Measurements from ENCODE around the gene SIRPB1.
A peak's percentile ranks its signal among the peaks of the same experiment; 100 is the strongest.
"Not testable (repeated sequence)": the region's sequence is repeated elsewhere in the genome, so short reads cannot be mapped to it uniquely, and the experiment has no call there.

SIRPB1 gene

GRCh38 chr20:1619861-1620444 is at the start of gene SIRPB1:
Gene SIRPB1, minus strand, starts transcription at chr20:1620009. Its CDS starts 65 bp downstream, at chr20:1619944.
- DNase-seq (ENCODE audit: low read depth) = no peak

DNA sequence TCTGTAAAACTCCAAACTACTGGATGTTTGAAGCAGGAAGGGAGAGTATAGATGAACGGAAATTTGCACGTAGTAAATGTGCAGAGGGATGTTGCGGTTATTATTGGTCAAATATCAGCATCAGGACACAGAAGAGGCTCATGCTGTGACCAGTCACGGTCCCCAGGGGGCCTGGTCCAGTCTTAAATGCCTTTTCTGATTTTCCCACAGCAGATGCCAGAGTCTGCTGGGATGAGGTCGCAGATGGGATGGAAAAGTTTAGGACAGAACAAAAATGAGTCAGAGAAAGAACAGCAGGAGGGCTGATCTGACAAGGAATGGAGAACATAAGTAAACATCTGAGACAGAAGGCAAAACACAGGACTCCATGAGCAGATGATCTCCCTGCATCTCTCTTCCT is 49.5 kb upstream of the SIRPB1 start:
- DNase-seq (ENCODE audit: low read depth) = no peak

DNA sequence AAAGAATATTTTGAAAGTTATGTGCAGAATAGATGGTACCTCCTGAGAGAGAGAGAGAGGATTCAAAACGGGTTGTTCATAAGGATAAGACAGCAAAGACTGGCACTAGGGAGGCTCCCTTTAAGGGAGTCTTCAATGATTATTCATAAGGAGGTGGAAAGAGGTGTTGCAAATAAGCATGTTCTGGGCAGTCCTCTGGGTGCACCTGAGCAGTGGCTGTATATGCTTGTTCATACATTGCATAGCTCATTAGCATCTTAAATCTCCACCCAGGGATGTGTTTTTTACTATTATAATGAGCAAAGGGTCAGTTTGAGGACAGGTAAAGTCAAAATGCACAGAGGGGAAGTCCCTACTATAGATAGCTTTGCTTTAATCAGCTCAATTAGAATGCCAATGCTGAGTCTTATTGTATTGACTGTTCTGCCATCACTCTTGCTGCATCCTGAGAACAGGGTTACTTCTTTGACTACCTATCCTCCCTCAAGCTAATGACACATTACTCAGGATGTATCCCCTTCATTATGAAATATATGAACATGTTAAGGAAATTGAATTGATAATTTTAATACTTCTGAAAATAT is 47.8 kb upstream of the SIRPB1 start:
- no peak for DNase-seq (ENCODE audit: low read depth)

DNA sequence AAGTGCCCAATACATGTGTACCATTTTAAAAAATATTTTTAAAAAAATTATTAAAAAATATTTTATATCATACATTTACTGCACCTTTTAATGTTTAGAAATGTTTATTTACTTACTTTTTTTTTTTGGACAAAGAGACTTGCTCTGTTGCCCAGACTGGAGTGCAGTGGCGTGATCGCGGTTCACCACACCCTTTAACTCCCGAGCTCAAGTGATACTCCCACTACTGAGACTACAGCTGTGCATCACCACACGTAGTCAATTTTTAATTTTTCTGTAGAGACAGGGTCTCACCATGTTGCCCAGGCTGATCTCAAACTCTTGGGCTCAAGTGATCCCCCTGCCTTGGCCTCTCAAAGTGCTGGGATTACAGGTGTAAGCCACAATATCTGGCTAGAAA is 47.0 kb upstream of the SIRPB1 start:
- no peak for DNase-seq (ENCODE audit: low read depth)

DNA sequence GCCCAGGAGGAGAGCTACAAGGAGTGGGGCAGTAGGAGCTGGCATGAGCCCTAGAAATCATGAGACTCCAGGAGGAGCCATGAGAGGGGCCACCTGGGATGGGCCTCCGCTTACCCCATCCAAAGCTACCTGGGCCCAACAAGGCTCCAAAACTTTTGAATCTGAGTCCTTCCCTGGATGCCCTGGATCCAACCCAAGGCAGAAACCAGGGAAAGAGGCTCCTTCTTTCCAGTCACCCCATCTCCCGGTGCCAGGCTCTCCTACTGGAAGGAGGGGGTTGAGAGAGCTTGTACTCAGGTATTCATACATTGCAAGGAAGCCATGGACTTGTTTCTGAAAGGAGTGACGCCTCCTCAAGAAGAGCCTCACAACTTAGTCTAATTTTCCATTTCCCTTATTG is 45.5 kb upstream of the SIRPB1 start:
- DNase-seq (ENCODE audit: low read depth) = no peak

GRCh38 chr20:1664911-1665310 is 45.1 kb upstream of the SIRPB1 start:
- DNase-seq (ENCODE audit: low read depth) = peak; percentile 46

DNA sequence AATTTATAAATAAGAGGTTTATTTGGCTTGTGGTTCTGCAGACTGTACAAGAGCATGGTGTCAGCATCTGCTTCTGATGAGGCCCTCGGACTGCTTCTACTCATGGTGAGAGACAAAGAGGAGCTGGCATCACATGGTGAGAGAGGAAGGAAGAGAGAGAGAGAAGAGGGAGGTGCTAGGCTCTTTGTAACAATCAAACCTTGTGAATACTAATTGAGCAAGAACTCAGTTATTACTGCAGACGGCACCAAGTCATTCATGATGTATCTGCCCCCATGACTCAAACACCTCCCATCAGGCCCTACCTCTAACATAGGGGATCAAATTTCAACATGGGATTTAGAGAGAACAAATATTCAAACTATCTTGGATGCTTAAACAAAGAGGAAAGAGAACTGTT is 44.1 kb upstream of the SIRPB1 start:
- no peak for DNase-seq (ENCODE audit: low read depth)

- no peak for DNase-seq (ENCODE audit: low read depth)
These were observed 41.9 kb upstream of the SIRPB1 start for GRCh38 chr20:1661542-1662299.

DNA sequence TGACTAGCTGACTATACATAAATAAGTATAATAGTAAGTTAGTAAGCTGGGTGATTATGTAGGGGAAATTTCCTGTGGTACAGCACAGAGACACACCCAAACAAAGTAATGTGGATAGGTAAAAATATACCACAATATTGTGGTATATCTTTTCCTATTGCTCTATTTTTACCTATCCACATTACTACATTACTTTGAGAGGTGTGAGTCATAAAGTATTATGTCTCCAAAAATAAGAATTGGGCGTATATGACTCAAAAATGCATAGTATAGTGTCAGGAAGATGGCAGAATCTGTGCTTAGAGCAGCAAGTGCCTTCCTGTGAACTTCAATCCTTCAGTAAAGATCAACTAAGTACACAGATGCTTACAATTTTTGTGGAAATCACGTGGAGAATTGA is 40.4 kb upstream of the SIRPB1 start:
- DNase-seq (ENCODE audit: low read depth) = no peak

- no peak for DNase-seq (ENCODE audit: low read depth)
These were observed 37.9 kb upstream of the SIRPB1 start, which contains the start of gene SIRPG for GRCh38 chr20:1657556-1658334. Gene SIRPG, minus strand, starts transcription at chr20:1657779. Its CDS starts 65 bp downstream, at chr20:1657714.

DNA sequence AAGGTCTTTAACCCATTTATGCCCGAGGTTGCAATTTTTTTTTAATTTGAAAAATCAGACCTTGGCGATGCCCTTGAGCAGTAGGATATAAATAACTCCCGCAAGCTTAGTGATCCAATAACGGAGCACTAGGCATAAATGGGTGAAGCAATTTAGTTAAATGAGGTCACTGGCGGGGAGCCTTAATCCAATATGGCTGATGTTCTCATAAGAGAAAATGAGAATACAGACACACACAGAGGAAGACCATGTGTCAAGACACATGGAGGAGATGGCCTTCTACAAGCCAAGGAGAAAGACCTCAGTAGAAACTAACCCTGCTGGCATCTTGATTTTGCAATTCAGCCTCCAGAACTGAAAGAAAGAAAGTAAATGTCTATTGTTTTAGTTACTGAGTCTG is 37.0 kb upstream of the SIRPB1 start:
- no peak for DNase-seq (ENCODE audit: low read depth)

- no peak for DNase-seq (ENCODE audit: low read depth)
These were observed 35.2 kb upstream of the SIRPB1 start for GRCh38 chr20:1654996-1655395.

GRCh38 chr20:1652960-1653359 is 33.2 kb upstream of the SIRPB1 start:
- no peak for DNase-seq (ENCODE audit: low read depth)

GRCh38 chr20:1652104-1652503 is 32.3 kb upstream of the SIRPB1 start:
- no peak for DNase-seq (ENCODE audit: low read depth)

DNA sequence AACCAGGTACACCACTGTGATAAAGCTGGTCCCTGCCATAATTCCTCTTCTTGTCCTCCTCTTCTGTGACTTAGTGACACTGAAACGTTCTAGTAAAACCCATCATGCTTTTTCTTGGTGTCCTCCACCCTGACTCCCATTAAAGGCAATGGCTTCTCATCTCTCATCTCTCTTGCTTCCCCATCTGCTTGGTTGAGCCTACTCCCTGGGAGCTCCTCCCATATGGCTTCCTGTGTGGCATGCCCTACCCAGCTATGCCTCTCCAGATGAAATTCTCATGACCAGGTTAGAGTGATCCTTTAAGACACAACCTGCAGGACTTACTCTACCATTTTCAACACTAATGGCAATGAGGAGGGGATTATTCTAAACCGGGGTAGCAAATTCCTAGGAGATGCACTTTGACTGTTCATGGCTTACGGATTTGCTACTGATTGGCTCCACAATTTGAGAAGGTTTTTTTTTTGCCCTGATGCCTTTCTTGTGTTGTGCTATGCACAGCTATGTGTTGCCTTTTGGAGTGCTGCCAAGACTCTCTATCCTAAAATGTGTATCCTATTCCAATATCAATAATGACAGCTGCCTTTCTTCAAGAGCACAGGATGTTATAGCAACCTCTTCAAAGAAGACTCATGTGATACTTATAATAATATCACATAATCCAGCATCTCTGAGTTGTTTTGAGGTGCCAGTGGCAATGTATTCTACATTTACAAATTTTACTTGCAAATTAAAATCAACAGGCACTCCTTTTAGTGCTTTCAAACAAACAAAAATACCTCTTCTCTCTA is 31.7 kb upstream of the SIRPB1 start:
- DNase-seq (ENCODE audit: low read depth) = no peak

- DNase-seq (ENCODE audit: low read depth) = no peak
These were observed 28.3 kb upstream of the SIRPB1 start for GRCh38 chr20:1648101-1648500.

DNA sequence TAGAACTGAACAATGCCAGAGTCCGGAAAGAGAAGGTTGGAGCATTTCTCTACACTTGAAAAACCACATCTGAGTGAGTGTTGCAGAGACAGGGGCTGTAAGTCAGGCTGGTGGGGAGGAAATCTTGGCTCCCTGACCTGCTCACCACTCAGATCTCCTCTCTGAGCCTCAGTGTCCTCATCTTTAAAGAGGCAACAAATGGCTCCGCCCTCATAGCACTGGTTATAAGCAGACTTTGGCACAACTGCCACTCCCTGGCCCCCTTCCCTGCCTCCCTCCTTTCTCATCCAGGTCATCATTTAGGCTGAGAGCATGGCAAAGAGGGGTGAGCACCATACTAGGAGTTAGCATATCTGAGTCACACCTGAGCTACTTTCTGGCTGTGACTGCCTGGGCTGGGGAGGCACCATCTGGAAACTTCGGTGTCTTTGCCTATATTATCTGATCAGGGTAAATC is 27.2 kb upstream of the SIRPB1 start:
- DNase-seq (ENCODE audit: low read depth) = no peak

GRCh38 chr20:1644101-1644962 is 24.5 kb upstream of the SIRPB1 start:
- no peak for DNase-seq (ENCODE audit: low read depth)

DNA sequence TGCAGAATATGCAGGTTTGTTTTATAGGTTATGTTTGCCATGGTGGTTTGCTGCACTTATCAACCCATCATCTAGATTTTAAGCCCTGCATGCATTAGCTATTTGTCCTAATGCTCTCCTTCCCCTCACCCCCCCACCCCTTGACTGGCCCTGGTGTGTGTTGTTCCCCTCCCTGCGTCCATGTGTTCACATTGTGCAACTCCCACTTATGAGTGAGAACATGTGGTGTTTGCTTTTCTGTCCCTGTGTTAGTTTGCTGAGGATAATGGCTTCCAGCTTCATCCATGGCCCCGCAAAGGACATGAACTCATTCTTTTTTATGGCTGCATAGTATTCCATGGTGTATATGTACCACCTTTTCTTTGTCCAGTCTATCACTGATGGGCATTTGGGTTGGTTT is 18.8 kb upstream of the SIRPB1 start:
- not testable (repeated sequence) for DNase-seq (ENCODE audit: low read depth)

- DNase-seq (ENCODE audit: low read depth) = no peak
These were observed 17.9 kb upstream of the SIRPB1 start for GRCh38 chr20:1637755-1638154.

- no peak for DNase-seq (ENCODE audit: low read depth)
These were observed 17.4 kb upstream of the SIRPB1 start for GRCh38 chr20:1637226-1637625.

Measured in activated gamma-delta T cell treated with anti-CD3 and anti-CD28 coated beads, Interleukin-2, amount 50 U/mL, for 16 hours (primary cell).